ENCODE measurements around the gene AHR.
"Not testable (repeated sequence)": the region's sequence is repeated elsewhere in the genome, so short reads cannot be mapped to it uniquely, and the experiment has no call there.

AHR gene

DNA sequence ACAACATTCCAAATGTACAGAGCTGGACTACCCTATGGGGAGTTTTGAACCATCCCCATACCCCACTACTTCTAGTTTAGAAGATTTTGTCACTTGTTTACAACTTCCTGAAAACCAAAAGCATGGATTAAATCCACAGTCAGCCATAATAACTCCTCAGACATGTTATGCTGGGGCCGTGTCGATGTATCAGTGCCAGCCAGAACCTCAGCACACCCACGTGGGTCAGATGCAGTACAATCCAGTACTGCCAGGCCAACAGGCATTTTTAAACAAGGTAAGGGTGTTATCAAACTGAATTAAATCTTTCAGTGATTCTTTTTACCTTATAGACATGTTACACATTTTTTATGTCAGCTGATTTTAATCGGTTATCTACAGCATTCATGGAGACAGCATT is 41.5 kb downstream of the AHR start:
- DNase-seq (no peak), ATAC-seq (no peak)

DNA sequence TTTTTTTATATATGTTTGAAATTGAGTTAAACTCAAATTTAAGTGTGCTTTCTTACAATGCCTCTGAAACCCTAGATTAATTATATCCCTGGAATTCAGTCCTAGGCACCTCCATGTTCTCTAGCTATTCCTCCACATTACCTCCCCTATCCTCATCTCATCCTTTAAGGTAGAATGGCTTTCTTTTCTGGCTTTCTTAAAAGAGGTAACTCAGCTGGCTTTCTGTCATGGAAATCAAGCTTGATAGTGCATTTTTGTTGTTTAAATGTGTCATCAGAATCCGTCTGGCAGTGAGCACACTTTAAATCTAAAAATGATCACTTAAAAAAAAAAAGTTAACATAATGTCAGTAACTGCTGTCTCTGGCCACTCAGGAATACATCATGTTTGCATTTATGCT is 42.2 kb downstream of the AHR start:
- DNase-seq, result no peak

DNA sequence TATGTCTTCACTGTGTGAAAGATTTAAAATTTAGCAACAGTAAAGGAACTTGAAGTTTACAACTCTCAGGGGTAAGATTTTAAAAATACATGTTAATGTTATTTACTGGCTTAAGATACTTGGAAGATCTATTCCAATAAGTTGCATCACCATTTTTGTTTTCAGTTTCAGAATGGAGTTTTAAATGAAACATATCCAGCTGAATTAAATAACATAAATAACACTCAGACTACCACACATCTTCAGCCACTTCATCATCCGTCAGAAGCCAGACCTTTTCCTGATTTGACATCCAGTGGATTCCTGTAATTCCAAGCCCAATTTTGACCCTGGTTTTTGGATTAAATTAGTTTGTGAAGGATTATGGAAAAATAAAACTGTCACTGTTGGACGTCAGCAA is 44.3 kb downstream of the AHR start:
- DNase-seq (no peak), ATAC-seq (no peak)

More for the DNA sequence above, 42.2 kb downstream of the AHR start:
- no peak for ATAC-seq

DNA sequence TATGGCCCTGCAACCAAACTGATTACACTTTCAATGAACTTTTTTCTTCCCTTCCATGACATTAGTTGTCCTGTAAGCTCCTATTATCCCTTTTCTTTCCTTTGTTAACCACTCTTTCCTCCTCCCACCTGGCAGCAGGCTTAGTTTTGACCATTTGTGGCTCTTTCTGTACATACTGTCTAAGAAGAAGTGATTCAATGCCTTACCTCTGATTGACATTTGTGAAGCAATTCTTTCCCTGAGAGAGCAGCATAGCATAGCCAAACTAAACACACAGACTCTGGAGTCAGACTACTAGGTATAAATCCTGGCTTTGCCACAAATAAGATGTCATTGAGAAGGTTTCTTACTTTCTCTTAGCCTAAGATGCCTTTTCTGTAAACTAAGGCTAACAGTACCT is 48.9 kb downstream of the AHR start:
- no peak for ATAC-seq
- no peak for DNase-seq

DNA sequence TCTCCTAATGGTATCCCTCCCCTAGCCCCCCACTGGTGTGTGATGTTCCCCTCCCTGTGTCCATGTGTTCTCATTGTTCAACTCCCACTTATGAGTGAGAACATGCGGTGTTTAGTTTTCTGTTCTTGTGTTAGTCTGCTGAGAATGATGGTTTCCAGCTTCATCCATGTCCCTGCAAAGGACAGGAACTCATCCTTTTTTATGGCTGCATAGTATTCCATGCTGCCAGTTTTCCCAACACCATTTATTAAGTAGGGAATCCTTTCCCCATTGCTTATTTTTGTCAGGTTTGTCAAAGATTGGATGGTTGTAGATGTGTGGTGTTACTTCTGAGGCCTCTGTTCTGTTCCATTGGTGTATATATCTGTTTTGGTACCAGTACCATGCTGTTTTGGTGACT is 50.5 kb downstream of the AHR start:
- not testable (repeated sequence) for DNase-seq, ATAC-seq

DNA sequence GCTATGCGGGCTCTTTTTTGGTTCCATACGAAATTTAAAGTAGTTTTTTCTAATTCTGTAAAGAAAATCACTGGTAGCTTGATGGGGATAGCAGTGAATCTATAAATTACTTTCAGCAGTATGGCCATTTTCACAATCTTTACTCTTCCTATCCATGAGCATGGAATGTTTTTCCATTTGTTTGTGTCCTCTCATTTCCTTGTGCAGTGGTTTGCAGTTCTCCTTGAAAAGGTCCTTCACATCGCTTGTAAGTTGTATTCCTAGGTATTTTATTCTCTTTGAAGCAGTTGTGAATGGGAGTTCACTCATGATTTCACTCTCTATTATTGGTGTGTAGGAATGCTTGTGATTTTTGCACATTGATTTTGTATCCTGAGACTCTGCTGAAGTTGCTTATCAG is 51.9 kb downstream of the AHR start:
- ATAC-seq, DNase-seq: not testable (repeated sequence)

DNA sequence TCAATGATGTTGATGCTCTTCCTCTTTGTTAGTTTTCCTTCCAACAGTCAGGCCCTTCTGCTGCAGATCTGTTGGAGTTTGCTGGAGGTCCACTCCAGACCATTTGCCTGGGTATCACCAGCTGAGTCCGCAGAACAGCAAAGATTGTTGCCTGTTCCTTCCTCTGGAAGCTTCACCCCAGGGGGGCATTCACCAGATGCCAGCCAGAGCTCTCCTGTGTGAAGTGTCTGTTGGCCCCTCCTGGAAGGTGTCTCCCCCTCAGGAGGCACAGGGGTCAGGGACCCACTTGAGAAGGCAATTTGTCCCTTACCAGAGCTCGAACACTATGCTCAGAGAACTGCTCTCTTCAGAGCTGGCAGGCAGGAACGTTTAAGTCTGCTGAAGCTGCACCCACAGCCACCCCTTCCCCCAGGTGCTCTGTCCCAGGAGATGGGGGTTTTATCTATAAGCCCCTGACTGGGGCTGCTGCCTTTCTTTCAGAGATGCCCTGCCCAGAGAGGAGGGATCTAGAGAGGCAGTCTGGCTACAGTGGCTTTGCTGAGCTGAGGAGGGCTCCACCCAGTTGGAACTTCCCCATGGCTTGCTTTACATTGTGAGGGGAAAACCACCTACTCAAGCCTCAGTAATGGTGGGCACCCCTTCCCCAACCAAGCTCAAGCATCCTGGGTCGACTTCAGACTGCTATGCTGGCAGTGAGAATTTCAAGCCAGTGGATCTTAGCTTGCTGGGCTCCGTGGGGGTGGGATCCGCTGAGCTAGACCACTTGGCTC is 55.4 kb downstream of the AHR start:
- ATAC-seq, DNase-seq: not testable (repeated sequence)

DNA sequence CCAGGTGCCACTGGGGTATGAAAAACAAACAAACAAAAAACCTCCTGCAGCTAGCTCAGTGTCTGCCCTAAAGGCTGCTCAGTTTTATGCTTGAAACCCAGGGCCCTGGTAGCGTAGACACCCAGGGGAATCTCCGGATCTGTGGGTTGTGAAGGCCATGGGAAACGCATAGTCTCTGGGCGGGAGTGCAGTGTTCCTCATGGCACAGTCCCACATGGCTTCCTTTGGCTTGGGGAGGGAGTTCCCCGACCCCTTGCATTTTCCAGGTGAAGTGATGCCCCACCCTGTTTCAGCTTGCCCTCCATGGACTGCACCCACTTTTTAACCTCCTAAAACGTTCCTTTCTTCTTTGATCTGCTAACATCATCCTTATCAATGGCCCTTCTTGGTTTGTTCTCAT is 56.0 kb downstream of the AHR start:
- ATAC-seq (no peak), DNase-seq (no peak)

DNA sequence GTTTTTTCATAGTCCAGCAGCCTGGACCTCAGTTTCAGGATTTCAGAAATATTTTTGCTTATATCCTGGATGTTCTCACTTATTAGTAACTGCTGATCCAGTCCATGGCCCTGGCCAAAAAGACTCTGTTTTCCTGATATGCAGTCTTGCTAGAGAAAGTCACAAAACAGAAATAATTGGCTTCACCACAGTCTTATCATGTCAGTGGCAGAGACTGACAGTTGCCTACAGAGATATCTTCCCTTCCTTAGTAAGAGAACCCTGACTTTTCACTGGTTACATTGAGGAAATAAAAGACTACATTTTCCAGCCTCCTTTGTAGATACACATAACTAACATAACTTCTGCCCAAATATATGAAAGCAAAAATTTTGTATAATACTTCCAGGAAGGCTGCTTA is 56.6 kb downstream of the AHR start:
- DNase-seq, result no peak
- no peak for ATAC-seq

DNA sequence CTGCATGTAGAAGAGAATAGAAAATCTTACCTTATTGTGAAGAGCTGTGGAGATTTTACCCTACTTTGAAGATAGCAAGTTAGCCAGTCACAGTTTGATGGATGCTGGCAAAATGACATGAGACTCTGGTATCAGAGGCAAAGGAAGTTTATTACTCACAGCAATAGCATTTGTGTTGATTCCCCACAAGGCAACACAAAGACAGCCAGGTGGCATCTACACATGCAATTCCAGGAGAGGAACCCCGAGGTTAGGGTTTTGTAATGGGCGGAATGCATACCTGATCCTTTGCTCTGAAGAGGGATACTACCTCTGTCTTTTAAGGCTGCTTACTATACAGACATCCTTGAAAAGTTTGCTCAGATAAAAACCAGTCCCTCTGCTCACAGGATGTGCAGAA is 59.5 kb downstream of the AHR start:
- ATAC-seq (no peak), DNase-seq (no peak)

DNA sequence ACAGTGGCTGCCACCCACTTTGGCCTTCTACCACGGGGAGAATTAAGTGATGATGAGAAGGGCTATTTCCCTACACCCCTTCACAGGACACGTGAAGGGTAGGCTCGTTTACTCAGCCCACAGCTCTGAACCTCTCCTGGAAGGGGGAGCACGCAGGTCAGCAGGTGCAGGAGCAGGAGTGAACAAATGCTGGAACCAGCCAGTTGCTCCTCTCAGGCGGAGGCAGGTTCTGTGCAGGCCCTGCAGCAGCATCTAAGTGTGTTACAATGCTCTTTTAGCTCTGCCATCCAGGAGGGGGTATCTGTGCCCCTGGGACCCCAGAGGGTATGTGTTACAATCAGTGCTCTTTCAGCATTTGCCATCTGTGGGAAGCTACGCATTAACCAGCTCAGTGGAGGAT is 61.2 kb downstream of the AHR start:
- no peak for DNase-seq
- ATAC-seq, result no peak

DNA sequence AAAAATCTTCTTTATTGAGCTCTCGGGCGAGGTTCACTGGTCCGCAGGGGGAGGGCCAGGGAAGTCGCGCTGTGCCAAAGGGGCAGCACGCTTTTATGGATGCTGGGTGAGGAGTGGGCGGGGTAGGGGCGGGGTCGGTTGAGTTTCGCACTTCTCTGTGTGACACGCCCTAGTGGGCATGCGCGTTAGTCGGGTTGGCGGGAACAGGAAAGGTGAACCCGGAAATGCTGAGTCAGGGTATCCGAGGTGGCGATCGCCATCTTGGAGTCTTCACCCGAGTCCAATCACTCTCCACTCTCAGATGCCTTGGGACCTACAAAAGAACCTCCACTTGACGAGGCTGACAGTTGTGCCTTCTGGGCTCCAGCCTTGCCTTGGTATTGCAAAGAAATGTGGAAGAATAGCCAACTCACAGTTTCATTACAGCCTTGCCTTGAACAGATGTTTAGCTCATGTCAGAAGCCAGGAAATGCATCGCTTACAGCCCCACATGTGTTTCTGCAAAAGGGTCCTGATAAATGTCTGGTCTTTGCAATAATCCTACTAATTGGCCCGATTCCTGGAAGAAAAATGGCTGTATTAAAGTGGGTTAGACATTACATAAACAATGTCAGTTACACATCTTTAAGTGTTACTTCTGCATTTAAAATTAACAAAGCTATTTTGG is 64.1 kb downstream of the AHR start:
- ATAC-seq, result no peak

DNA sequence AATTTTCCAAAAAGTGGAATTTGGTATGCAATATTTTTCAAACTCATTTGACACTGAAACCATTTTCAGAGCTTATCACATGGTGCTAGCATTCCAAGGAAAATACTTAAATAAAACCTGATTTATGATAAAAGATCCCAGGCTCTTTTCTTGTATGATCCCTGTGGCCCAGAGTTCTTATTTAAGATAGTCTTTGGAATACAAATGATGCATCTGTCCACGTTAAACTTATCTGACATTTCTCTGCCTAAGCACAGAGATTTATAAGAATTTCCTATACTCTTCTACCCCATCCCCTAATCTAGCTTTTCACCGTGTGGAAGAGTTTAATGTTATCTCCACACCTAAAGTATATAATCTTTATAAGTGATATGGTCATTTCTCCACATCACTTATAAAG is 66.2 kb downstream of the AHR start:
- DNase-seq, result no peak
- ATAC-seq, result no peak

More for the DNA sequence above, 64.1 kb downstream of the AHR start:
- DNase-seq, result no peak

DNA sequence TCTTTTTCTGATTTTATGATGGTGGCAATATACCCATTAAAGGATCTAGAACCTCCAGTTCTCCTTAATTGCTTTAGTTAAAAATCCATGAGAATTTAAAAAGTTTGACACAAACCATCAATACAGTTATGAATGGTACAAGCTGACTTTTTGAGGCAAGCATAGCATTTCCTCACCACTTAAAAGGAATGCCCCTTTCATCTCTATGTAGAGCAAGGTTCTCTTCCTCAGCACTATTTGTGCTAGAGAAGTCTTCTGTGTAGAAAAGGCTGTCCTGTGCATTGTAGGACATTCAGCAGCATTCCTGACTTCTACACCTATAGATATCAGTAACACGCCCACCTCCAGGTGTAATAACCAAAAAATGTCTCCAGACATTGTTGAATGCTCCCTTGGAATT is 67.3 kb downstream of the AHR start:
- no peak for ATAC-seq
- no peak for DNase-seq

DNA sequence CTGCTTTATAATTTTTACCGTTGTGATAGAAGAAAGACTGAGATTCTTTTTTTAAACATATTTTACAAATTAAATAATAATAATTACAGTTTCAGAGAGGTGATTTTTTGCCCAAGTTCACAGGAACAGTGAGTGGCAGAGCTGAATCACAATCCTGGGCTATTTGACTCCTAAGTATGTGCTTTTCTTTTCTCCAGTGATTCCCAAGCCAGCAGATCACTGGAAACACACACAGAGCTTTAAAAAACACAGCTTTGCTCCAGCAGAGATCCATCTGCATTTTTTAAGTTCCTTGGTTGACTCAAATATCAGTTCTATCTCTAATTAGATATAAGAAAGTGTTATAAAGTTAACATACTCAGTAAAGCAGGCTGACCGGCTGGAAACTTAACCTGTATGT is 69.0 kb downstream of the AHR start:
- DNase-seq (no peak), ATAC-seq (no peak)

DNA sequence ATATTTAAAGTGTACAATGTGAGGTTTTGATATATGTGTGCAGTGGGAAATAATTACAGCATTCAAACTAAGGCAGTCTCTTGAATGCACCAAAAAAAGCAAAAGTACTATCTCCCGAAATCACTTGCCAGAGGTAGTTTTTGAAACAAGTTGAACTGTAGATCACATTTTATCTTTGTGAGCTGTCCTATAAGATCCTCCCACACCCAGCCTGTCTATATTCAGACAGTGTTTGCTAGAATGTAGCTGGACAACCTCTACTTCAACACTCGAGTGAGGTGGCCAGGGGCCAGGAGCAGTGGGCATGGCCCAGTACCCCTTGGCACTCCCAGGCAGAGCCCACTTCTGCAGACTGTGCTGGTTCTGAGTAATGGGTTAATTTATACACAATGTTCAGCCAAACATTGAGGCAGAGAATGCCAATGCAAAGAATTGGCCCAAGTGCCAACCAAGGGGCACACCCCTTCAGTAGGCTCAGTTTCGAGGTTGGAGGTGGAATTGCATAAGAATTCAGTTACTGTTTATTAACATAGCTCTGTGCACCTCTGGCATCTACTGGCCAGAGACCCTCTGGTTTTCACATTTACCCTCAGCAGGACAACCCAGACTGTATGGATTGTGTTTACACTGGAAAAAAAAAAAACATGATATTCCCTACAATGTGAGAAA is 70.5 kb downstream of the AHR start:
- ATAC-seq (no peak), DNase-seq (no peak)

DNA sequence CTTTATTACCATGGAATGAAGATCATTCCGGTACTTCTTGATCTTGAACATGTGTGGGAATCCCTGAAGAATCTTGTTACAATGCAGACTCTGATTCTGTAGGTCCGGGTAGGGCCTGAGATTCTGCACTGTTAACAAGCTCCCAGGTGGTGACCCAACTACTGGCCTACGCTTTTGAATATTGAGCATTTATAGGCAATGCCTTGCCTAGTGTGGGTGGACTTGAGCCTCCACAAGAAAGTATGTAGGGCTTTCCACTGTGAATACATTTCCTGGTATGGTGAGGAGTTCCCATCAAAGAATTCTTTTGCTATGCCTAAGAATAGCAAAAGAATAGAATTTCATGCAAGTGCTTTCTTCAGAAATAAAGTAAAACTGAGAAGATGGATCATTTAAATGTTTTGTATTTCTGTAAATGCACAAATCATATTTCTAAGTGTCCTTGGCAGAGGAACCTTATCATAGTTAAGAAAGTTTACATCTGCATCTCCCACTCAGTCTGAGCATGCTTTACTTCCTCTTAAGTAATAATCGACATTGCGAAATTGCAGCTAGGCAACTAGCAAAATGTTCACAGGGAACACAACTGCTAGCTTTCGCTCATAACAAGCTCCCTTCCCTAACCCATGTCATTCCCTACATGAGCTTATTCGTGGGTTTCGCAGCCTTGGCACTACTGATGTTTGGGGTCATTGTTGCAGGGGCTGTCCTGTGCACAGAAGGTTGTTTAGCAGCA is 71.4 kb downstream of the AHR start:
- no peak for ATAC-seq
- no peak for DNase-seq

DNA sequence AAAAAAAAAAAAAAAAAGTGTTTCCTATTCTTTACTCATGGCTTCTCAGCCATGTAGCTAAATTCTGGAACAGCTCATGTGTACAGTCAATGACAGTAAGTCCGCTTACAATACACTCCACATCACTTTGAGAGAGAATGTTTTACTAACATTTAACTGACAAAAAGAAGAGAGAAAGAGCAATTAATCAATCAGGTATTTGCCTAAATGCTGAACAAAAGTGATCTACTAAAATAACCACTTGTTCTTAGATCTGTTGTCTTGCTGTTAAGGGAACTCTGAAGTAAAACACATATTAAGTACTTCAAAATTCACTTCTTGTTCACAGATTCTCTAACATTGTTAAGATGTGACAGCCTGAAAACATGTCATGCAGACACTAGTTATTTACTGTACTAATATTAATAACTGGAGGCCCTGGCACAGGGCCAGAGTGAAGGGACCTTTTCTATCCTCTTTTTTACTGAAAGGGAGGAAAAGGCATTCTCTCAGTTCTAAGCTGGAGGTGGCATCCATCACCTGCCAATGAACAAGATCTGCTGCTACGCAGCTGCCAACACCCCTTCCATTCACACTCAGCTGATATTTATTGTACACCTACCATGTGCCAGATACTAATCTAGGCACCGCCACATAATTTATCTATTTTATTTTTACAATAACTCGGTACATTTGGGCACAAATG is 72.6 kb downstream of the AHR start:
- ATAC-seq, result no peak
- no peak for DNase-seq

DNA sequence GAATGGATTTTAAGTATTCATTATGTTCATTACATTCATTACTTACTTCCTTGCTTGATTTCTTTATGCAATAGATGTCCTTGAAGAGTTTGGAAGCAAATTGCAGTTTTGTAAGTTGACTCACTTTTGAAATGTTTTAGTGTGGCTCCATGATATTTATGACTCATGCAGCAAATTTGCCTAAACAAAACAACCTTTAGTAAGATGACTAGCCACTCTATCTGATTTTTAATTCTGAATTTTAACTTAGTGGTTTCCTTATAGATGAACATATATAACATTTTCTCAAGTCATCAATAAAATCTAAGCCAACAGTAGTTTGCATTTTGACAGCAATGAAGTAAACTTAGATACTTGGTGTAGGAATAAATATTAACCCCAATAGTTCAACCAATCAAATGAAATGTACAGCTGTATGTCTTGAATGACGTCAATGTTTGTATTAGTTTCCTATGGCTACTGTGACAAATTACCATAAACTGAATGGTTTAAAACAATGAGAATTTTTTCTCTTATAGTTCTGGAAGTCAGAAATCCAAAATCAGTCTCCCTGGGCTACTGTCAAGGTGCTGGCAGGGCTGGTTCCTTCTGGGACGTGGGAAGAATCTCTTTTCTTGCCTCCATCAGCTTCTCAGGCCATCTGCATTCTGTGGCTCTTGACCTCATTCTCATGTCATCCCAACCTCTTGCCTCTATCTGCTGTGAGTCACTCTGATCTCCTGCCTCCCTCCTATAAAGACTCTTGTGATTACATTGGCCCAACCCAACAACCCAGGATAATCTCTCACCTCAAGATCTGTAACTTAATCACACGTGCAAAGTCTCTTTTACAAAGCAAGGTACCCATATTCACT is 73.4 kb downstream of the AHR start:
- DNase-seq, result no peak

DNA sequence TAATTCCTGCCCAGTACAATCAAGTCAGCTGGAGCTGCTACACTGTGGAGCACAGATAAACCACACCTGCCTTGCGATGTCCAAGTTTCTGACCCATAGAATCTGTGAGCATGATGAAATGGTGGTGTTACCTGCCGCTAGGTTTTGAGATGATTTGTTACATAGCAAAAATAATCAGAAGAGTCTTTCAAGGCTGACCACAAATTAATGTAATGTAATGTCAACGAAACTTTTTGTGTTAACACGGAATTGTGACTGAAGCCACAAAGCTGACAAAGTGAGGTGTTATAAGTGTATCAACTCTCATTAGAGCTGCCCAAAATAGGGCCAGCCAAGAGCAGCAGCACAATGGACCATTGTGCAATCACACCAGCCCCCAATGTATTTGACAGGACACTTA is 75.7 kb downstream of the AHR start:
- no peak for ATAC-seq

More for the DNA sequence above, 73.4 kb downstream of the AHR start:
- ATAC-seq, result no peak

DNA sequence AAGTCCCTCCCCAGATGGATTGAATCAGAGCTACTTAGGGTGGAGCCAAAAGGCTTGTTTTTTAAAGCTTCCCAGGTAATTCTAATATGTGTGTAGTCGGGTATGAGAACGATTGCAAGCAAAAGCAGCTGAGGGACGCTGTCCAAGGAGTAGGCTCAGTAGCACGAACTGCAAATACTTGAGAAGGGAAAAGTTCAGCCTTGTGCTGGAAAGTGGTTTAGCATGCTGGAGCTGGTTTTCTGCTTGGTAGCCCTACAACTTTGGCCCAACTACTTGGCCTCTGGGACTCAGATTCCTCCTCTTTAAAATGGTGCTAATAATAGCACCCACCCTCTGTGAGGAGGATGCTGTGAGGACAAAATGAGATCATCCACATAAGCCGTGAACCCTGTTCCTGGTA is 76.2 kb downstream of the AHR start:
- DNase-seq, result no peak
- no peak for ATAC-seq

More for the DNA sequence above, 75.7 kb downstream of the AHR start:
- no peak for DNase-seq

Data from stimulated activated naive CD8-positive, alpha-beta T cell treated with anti-CD3 and anti-CD28 coated beads, Interleukin-15, Interleukin-2, amounts not matched to agents 100 U/mL and 50 U/mL, for 24 hours (primary cell).